ENCODE measurements around the gene TRMT5. TPM values are rescaled to one million over a fixed set of nuclear protein-coding genes. Genes with fewer than 3 reads are reported as not detected.

The TRMT5 gene
- total RNA-seq, 1 donor from 2014 or later = 8.5 TPM

- no peak for DNase-seq (ENCODE audit: low read depth)
- Histone ChIP-seq H3K27me3 (ENCODE audit: control insufficient read depth, insufficient read depth, low read length) (no peaks in the 10 kb centered on the region), H3K36me3 (ENCODE audit: control insufficient read depth, insufficient read depth, low read length) (no peaks in the 10 kb centered on the region), H3K4me3 (ENCODE audit: low read depth, low read length) (no peak overlapping the region)
- TF ChIP-seq CTCF (IDR thresholded peaks at IDR 0.05; ENCODE audit: insufficient read depth, low read length, poor library complexity, severe bottlenecking) = no peak
Observed at GRCh38 chr14:60931218-60931617, 49.7 kb downstream of the TRMT5 start.

GRCh38 chr14:60926002-60926401 is 54.9 kb downstream of the TRMT5 start:
- DNase-seq (ENCODE audit: low read depth) = no peak
- H3K36me3 ChIP-seq (ENCODE audit: control insufficient read depth, insufficient read depth, low read length) = no peaks in the 10 kb centered on the region

GRCh38 chr14:60925286-60925685 is 55.6 kb downstream of the TRMT5 start:
- Histone ChIP-seq H3K4me3 (ENCODE audit: low read depth, low read length) (no peak overlapping the region), H3K27me3 (ENCODE audit: control insufficient read depth, insufficient read depth, low read length) (no peaks in the 10 kb centered on the region), H3K36me3 (ENCODE audit: control insufficient read depth, insufficient read depth, low read length) (no peaks in the 10 kb centered on the region)
- no peak for TF ChIP-seq CTCF (IDR thresholded peaks at IDR 0.05; ENCODE audit: insufficient read depth, low read length, poor library complexity, severe bottlenecking)
- no peak for DNase-seq (ENCODE audit: low read depth)

More at GRCh38 chr14:60926002-60926401, 54.9 kb downstream of the TRMT5 start:
- H3K27me3 ChIP-seq (ENCODE audit: control insufficient read depth, insufficient read depth, low read length) = no peaks in the 10 kb centered on the region
- no peak for TF ChIP-seq CTCF (IDR thresholded peaks at IDR 0.05; ENCODE audit: insufficient read depth, low read length, poor library complexity, severe bottlenecking)
- no peak overlapping the region for H3K4me3 ChIP-seq (ENCODE audit: low read depth, low read length)

GRCh38 chr14:60922050-60922449 is 58.8 kb downstream of the TRMT5 start:
- DNase-seq (ENCODE audit: low read depth) = no peak
- H3K27me3 ChIP-seq (ENCODE audit: control insufficient read depth, insufficient read depth, low read length) = no peaks in the 10 kb centered on the region
- H3K4me3 ChIP-seq (ENCODE audit: low read depth, low read length) = no peak overlapping the region
- no peaks in the 10 kb centered on the region for H3K36me3 ChIP-seq (ENCODE audit: control insufficient read depth, insufficient read depth, low read length)
- TF ChIP-seq CTCF (IDR thresholded peaks at IDR 0.05; ENCODE audit: insufficient read depth, low read length, poor library complexity, severe bottlenecking) = no peak

Other genes starting within 250 kb of the TRMT5 start
- gene MNAT1, start 246.3 kb downstream of the TRMT5 start, total RNA-seq = 37.0 and 49.2 TPM in 2 replicates
- 15.7 and 16.2 TPM in 2 replicates for gene SLC38A6, start 166 bp upstream of the TRMT5 start, total RNA-seq

Measured in kidney epithelial cell (primary cell).